ENCODE measurements around the gene TEX101.

TEX101 gene

DNA sequence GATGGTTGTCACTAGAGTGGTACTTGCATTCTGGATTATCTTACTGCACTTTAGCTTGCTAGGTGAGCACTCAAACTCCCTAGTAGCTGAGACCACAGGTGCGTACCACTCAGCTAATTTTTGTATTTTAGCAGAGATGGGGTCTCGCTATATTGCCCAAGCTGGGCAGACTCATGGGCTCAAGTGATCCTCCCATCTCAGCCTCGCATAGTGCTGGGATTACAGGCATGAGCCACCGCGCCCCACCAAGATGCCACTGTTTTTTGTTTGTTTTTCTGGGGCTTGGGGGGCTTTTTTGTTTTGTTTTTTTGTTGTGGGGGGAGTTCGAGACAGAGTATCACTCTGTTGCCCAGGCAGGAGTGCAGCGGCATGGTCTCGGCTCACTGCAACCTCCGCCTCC is 33.0 kb downstream of the TEX101 start:
- DNase-seq (ENCODE audit: low read depth, low spot score): no peak

DNA sequence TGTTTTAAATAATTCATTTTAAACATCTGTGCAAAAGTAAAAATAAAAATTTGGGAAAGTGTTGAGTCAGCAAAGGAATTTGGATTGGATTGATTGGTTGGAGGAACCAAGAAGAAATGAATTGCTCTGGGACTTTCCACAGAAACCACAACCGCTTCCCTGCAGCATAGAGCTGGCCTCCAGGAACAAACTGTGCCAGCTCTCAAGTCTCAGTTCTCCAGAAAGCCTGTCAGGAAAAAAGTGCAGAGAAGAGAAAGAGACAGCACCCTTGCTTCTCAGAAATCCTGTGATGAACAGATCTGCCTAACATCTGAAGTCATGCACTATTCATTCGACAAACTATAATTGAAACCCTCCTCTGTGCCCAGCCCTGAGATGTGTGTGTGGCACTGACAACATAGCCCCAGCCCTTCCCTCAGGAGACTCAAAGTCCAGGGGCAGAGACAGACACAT is 35.9 kb downstream of the TEX101 start:
- DNase-seq (ENCODE audit: low read depth, low spot score): no peak

DNA sequence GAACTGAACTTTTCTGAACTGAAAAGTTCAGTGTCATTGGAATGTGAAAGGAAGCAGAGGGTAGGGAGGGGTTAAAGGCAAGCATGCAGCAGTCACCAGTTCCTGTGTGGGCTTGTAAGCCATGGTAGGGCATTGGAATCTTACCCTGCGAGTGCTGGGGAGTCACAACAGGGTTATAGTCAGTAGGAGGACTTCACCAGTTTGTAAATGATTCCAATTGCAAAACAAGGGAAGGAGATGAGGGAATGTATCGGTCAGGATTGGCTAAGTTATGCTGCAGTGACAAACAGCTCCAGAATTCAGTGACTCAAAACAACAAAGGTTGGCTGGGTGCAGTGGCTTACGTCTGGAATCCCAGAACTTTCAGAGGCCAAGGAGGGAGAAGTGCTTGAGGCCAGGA is 37.9 kb downstream of the TEX101 start:
- no peak for DNase-seq (ENCODE audit: low read depth, low spot score)

DNA sequence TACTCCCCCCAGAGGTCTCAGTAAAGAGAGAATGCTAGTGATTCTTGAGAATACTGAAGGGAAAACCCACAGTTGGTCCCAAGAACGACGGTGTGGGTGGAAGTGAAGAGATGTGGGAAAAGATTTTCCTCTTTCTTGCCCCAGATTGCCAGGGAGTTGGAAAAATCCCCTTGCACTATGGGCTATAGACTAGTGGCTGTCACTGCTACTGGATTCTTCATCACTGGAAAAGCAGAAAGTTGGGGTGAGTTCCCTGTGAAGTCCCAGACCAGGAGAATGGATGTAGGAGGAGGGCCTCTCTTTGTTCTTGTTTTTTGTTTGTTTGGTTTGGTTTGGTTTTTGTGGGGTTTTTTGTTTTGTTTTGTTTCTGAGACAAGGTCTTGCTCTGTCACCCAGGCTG is 39.3 kb downstream of the TEX101 start:
- no peak for DNase-seq (ENCODE audit: low read depth, low spot score)

DNA sequence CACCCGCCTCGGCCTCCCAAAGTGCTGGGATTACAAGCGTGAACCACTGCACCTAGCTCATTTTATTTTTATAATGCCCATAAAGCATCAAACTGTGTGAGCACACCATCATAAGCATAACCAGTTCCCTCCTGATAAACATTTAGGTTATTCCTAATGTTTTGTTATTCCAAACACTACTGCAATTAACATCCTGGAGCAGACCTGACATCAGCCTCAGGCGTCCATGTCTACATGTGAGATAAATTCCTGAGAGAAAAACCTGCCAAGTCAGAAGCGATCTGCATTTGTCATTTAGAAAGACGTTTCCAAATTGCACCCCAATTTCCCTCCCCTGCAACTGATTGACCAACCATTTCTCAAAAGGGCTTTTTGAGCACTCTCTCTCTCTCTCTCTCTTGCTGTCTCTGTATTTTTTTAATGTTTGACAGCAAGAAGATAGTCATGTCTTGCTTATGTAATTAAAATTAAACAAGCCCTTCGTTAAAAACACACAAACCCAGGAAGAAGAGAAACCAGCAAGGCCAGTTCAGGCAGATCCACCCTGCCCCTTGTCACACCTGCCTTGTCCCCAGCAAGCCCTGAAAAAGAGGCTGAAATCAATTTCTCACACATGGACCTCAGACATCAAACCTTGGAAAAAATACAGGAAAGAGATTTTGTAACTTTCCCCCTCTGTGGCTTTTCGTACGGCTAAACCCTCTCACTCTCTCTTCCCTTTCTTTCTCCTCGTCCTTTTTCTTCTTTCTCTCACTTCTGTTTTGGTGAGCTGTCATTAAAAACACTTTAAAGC is 40.8 kb downstream of the TEX101 start:
- peak; percentile 50 for DNase-seq (ENCODE audit: low read depth, low spot score)

DNA sequence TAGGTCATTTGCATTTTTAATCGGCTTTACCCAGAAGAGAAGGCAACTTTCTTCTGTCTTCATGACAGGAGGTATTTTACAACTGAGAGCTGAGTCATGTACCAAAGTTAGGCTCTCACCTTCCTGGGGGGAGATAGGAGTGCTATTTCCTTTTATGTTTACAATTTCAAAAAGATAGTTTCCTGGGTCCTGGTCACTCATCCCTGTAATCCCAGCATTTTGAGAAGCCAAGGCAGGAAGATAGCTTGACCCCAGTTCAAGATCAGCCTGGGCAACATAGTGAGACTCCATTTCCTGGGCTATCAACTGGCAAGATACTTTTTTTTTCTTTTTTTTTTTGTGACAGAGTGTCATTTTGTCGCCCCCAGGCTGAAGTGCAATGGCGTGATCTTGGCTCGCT is 43.1 kb downstream of the TEX101 start:
- no peak for DNase-seq (ENCODE audit: low read depth, low spot score)

DNA sequence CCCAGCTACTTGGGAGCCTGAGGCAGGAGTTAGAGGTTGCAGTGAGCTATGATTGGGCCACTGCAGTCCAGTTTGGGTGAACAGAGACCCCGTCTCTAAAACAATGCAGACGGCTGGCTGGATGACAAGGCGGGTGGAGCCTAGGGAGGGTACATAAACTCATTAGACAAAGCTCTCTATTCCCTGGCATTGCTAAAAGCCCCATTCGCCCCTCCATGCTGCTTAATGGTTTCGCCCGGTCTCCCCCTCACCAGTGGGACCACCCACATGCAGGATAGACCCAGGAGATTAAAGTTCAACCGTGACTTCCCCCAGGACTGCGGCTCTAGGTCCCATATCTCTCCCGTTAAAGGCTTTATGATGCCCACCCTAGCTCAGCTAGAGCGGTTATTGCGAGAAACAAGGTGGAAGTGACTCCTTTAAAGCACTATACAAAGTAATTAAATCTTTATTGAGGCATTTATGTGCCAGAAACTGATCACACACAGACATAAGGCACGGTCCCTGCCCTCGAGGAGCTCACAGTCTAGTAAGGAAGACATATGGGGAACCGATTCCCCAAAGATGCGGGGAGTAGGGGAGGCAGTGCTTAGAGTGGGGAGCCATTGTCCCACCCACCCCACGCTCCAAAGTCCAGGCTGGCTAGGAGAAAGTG is 45.8 kb downstream of the TEX101 start:
- DNase-seq (ENCODE audit: low read depth, low spot score): no peak

DNA sequence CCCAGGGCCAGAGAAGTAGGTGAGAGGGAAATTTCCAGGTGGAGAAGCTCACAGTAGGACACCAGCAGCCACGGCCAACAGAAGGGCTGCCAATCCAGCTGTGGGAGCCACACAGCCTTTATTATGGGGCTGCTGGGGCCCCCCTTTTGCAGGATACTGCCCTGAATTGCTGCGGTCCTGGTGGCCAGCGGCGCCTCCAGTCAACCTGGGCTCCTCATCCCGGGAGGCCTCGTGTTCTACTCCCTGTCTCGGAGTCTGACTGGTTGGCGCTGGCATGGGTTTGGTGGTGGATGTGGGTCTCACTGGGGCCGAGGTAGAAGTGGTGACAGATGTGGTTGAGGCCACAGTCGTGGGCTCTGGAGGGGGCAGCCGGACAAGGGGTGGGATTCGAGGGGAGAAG is 46.6 kb downstream of the TEX101 start:
- DNase-seq (ENCODE audit: low read depth, low spot score): no peak

DNA sequence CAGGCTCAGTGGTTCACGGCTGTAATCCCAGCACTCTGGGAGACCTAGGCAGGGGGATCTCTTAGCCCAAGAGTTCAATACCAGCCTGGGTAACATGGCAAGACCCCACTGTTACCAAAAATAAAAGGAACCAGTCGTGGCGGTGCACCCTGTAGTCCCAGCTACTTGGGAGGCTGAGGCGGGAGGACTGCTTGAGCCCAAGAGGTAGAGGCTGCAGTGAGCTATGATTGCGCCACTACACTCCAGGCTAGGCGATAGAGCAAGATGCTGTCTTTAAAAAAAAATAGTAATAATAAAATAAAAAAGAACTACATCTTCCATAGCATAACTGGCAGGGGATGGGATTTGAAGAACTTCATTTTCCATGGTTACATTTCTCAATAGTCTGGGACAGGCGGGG is 47.7 kb downstream of the TEX101 start:
- DNase-seq (ENCODE audit: low read depth, low spot score): no peak

DNA sequence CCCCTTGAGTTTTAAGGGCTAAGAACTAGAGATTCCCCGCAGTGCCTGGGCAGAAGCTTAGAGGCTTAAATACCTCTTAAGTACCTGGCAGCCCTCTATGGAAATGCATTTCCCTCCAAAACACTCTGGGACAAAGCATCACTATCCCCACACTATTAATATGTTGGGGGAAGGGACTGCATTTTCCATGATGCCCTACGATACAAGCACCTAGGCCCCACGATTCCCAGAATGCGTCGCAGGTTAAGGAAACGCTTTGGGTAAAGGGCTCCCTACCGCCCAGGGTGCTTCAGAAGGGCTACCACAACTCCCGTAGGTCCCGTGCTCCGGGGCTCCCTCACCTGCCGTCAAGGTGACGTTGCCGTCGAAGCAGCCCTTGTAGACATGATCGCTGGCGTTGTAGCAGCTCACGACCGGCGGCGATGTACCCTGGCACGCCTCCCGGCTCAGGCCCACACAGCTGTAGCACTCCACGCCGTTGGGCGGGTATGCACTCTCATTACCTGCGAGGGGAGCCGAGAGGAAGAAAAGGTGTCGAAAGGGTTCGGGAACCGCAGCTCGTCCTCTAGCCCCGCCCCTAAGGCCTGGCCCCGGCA is 48.2 kb downstream of the TEX101 start:
- no peak for DNase-seq (ENCODE audit: low read depth, low spot score)

DNA sequence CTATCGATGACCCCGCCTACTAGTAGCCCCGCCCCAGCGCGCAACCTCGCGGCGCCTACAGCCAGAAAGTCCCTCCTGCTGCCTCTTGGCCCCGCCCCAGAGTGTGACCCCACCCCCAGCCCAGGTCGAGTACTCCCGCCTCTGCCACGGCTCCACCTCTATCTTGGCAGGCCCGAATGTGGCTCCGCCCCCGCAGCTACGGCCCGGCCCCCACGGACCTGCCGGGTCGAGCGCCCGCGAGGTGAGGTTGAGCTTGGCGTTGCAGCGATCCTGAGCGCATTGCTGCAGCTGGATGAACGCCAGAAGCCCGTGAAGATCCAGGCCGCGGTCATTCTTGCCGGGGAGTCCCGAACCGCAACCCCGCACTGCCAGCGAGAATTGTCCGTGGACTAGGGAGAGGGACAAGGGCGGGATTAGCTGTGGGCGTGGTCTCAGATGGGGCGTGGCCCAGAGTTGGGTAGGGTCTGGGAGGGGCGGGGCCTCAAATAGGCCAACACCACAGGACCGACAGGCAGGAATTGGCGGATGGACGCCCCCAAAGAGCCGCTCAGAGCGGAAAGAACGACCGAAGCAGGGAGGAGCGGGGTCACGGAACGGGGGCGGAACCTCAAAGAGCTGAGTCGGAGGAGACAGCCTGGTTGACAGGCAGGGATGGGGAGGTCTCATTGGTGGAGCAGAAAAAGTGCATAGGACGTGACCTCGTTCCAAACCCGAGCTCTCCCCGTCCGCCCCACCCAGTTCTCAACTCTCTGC is 48.9 kb downstream of the TEX101 start:
- peak; percentile 96 for DNase-seq (ENCODE audit: low read depth, low spot score)

DNA sequence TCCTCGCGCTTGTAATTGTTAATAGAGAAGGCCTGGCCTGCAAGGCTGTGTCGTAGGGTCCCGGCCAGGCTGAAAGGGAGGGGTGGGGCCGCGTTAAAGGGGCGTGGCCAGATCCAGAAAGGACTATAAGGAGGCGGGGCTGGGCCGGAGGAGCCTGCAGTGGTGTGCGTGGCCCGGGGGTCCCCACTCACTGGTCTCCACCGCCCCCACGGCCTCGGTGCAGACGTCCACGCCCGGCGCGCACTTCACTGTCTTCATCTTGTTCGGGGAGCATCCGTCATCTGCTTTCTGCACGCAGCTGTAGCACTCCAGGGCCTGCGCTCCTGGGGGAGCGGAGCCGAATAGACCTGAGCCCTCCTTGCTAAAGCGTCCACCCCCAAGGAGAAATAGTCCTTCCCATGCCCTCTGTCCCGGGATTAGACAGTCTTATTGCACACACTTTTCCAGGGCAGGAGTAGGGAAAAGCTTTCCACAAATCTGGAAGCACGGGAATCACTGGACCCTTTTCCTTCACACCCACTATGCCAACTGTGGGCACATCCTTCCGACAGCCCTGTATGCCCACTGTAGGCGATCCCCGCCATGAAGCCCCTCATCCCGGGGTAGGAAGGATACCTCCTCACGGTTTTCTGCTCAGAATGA is 49.6 kb downstream of the TEX101 start:
- no peak for DNase-seq (ENCODE audit: low read depth, low spot score)

DNA sequence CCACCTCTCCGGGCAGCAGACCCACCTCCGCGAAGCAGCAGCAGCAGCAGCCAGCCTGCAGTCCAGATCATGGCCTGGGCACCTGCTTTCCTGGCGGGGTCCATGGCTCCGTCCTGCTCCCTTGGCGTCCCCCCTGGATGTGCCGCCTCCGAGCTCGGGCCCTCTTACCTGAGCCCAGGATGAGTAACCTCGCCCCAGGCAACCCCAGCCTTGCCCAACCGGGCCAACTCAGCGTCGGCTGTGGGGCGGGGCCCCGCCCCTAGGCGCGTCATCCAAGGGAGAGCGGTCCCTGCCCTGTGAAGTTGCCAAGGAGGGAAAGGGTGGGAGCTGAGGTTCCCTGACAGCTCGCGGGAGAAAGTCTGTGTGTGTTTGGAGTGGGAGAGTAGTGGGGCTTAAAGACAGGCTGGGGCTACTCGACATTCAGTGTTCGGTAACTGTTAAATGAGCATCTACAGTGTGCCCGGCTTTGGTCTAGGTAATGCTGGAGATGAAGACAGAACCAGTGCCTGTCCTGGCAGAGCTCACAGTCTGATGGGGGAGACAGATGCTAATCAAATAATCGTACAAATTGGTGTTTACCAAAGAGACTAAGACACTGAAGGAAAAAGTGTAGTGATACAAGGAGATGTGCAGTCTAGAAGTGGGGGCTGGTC is 50.9 kb downstream of the TEX101 start, which contains the start of gene LYPD3:
Gene LYPD3, minus strand, starts transcription at position 141 of the 653 bp plus-strand sequence. Its CDS starts 37 bp downstream, at position 104.
- DNase-seq (ENCODE audit: low read depth, low spot score): peak; percentile 92

DNA sequence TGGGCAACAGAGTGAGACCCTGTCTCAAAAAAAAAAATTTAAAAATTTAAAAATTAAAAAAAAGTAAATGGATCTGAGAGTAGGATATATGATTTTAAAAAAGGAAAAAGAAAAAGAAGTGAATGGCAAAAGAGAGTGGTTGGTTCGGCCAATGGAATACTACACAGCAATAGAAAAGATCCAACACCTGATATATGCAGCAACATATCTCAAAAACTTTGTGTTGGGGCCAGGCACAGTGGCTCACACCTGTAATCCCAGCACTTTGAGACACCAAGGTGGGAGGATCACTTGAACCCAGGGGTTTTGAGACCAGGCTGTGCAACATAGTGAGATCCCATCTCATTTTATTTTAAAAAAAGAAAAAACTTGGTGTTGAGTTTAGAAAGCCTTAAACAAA is 52.1 kb downstream of the TEX101 start:
- DNase-seq (ENCODE audit: low read depth, low spot score): no peak

DNA sequence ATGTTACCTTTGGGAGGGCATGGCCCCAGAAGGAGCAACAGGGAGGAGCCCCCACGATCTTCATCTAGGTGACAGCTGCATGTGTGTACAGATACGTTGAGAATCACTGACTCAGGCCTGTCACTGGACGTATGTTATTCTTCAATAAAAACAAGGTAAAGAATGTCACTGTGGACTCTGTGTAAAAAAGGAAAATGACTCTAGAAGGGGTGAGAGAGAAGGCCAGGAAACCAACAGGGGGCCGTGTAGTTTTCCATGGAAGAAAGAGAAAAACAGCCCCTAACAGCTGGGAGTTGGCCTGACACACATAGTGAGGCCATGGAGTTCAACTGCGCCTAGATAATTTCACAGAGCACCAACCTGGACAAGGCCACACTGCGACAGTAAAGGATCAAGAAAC is 52.6 kb downstream of the TEX101 start:
- no peak for DNase-seq (ENCODE audit: low read depth, low spot score)

DNA sequence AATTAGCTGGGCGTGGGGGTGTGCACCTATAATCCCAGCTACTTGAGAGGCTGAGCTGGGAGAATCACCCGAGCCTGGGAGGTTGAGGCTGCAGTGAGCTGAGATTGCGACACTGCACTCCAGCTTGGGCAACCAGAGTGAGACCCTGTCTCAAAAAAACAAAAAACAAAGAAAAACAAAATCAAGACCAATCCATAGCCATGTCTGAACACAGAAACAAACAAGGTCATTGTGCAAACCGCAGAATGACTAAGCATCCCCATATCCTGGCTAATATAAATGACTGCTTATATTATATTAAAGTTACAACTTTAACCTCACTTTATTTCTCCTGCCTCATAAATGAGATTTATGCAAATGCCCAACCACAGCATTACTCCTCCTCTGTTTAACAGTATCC is 53.0 kb downstream of the TEX101 start:
- no peak for DNase-seq (ENCODE audit: low read depth, low spot score)
